Lower lobe of right lung (tissue), 2 donors: Measurements from ENCODE around the gene MIDN. TPM values are rescaled to one million over a fixed set of nuclear protein-coding genes. Genes with fewer than 3 reads are reported as not detected.

Source experiments
- ATAC-seq, 2 donors: fragments of 200-7000 bp; cut with Tn5 transposase; one replicate each; pipeline ENCODE4 v1.9.1; 2020 to 2022; ENCODE audit warnings: mild to moderate bottlenecking in 2 of 2, moderate library complexity in 2 of 2
- DNase-seq: peaks from one replicate; pipeline ENCODE4 v3.0.0-alpha.2; 2020
- H3K27ac ChIP-seq: fragments of 200-600 bp; one replicate; pipeline ENCODE4 v1.8.0; 2022
- H3K27me3 ChIP-seq: fragments of 200-600 bp; one replicate; pipeline ENCODE4 v1.8.0; 2022; ENCODE audit warnings: low read depth
- H3K36me3 ChIP-seq: fragments of 200-600 bp; one replicate; pipeline ENCODE4 v1.8.0; 2022; ENCODE audit warnings: mild to moderate bottlenecking
- H3K4me1 ChIP-seq: fragments of 200-600 bp; one replicate; pipeline ENCODE4 v1.8.0; 2022
- H3K4me3 ChIP-seq: fragments of 200-600 bp; one replicate; pipeline ENCODE4 v1.8.0; 2022; ENCODE audit warnings: mild to moderate bottlenecking
- H3K9me3 ChIP-seq: fragments of 200-600 bp; one replicate; pipeline ENCODE4 v1.8.0; 2022
- CTCF ChIP-seq: fragments of 200-600 bp; IDR thresholded peaks from one replicate; pipeline ENCODE4 v1.8.0; 2022; ENCODE audit warnings: antibody characterized with exemption, mild to moderate bottlenecking
- intact Hi-C: fragments of 100-400 bp; cut with DNase I; formaldehyde crosslinking; loops from one replicate; pipeline ENCODE4 v1.11.0; 2022
- total RNA-seq: library from RNA; stranded (reverse); fragmentation: NEBNext Ultra II Directional; extraction: Animal tissue kit (Norgen Biotek cat#: 25700); gene quantifications from one replicate; pipeline ENCODE4 v1.2.1, GENCODE V29; 2021
- donor health status: DM: no; HTN: yes; CAD: no; lungs with severe emphysema.

Gene MIDN
- total RNA-seq, 1 donor from 2014 or later = 76.3 TPM

DNA sequence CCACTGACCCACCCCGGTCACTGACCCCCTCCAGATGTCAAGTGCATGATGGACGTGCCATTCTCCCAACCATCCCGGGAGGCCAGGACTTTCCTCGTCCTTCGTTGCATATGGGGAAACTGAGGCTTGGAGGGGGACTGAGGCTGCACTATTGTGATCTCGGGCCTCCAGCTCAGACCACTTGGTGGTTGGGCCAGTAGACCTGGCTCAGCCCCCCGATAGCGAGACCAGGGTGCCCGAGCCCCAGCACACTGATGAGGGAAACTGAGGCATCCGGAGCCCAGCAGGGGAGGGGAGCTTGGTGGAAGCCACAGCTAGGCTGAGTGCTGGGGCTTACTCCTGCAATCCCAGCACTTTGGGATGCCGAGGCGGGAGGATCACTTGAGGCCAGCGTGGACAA lies 47.7 kb downstream of the MIDN start:
- Histone ChIP-seq H3K4me1 (peaks cover 3% of the 10 kb centered on the region), H3K27ac (no peak overlapping the region), H3K4me3 (no peak overlapping the region), H3K36me3 (no peaks in the 10 kb centered on the region), H3K9me3 (no peaks in the 10 kb centered on the region), H3K27me3 (peaks cover 64% of the 10 kb centered on the region)
- intact Hi-C loops = no loop called here
- TF ChIP-seq CTCF = no peak
- ATAC-seq = no peak
- no peak for DNase-seq

DNA sequence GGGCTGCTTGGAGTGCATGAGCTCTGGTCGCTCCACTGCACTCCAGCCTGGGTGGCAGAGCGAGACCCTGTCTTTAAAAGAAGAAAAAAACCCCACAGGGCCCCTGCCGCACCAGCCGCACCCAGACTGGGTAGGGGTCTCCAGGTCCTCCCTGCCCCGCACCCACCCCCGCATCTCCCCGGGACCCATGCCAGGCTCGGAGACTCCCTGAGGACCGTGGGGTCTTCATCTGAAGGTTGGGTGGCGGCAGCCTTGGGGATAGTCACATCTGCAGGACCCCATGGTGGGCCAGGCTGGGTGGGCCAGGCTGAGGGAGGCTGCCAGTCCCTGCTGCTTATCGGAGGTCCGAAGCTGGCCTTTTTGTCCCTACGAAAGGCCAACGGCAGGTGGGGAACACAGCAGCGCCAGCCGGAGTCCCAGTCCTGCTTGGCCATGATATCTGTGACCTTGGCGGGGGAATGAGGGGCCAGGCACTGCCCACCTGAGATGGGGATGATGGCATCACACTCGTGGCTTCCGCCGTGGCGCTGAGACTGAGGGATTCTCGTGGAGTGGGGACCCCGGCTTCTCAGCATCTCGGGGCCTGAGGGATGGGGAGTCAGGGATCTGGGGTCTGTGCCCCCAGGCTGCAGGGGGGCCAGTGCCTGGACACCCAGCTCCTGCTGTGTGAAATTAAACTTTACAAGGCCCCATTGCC lies 48.3 kb downstream of the MIDN start:
- Histone ChIP-seq H3K4me1 (peaks cover 3% of the 10 kb centered on the region), H3K4me3 (no peak overlapping the region), H3K27ac (no peak overlapping the region), H3K27me3 (peaks cover 58% of the 10 kb centered on the region), H3K36me3 (no peaks in the 10 kb centered on the region), H3K9me3 (no peaks in the 10 kb centered on the region)
- intact Hi-C loops = no loop called here
- TF ChIP-seq CTCF = no peak
- ATAC-seq = no peak
- no peak for DNase-seq

DNA sequence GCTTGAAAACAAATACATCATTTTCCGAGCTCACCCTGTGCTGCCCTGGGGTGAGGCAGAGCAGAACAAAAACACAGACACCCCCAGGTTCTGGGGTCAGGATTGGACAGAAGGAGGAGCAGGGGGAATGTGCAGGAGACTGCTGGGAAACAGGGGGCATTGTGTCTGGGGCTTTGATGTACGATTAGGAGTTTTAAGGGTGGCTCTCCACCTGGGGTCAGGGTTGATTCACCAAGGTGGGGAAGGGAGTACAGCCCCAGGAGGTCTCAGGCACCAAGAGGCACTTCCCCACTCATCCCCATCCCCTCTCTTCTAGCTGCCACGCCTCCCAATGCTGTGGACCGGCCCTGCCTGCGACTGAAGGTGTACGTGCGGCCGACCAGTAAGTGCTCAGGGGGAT lies 49.9 kb downstream of the MIDN start:
- DNase-seq = no peak
- TF ChIP-seq CTCF = no peak

GRCh38 chr19:1299801-1300200 lies 51.4 kb downstream of the MIDN start:
- H3K27me3 ChIP-seq = peaks cover 28% of the 10 kb centered on the region
- TF ChIP-seq CTCF = no peak
- intact Hi-C loops = no loop called here
- H3K36me3 ChIP-seq = no peaks in the 10 kb centered on the region
- DNase-seq (no peak), ATAC-seq (no peak)
- peaks cover 3% of the 10 kb centered on the region for H3K4me1 ChIP-seq
- no peak overlapping the region for H3K4me3 ChIP-seq
- no peaks in the 10 kb centered on the region for H3K9me3 ChIP-seq
- H3K27ac ChIP-seq = no peak overlapping the region

More for the DNA sequence above, 49.9 kb downstream of the MIDN start:
- Histone ChIP-seq H3K36me3 (no peaks in the 10 kb centered on the region), H3K27me3 (peaks cover 44% of the 10 kb centered on the region), H3K4me1 (peaks cover 3% of the 10 kb centered on the region), H3K27ac (no peak overlapping the region), H3K9me3 (no peaks in the 10 kb centered on the region), H3K4me3 (no peak overlapping the region)
- no peak for ATAC-seq
- intact Hi-C loops = no loop called here

DNA sequence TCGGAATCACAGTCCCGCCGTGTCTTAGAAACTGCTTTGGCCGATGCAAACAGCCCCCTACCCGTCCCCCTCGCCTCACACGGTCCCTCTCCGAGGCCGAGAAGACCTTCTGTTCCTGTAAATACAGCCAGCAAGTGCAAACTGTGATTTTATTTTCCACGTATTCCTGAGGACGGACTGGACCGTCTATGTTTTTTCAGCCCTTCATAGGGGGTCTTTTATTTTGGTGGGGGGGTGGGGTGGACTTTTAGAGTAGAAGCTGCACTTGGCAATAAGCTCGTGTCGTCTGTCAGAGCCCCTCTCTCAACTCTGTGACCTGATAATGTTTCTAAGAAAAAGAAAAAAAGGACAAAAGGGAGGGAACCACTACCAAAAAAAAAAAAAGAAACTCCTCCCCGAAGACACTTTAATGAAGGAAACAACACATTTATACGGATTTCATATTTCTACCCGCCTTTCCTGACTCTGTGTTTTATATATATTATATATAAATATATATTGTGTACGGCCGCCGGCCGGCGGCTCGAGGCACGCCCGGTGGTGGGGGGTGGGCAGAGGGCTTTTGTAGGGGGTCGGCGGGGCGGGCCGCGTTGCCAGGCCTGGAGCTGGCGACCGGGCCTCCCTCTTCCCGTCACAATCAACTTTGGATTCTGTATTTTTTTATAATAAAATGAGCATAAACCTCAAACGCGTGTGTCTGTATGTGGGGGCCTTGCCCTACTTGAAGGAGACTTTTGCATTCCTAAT lies 52.5 kb downstream of the MIDN start:
- Histone ChIP-seq H3K36me3 (no peaks in the 10 kb centered on the region), H3K4me1 (no peaks in the 10 kb centered on the region), H3K27me3 (peaks cover 18% of the 10 kb centered on the region), H3K4me3 (no peak overlapping the region), H3K27ac (no peak overlapping the region), H3K9me3 (no peaks in the 10 kb centered on the region)
- DNase-seq (no peak), ATAC-seq (no peak)
- intact Hi-C loops = no loop called here
- TF ChIP-seq CTCF = no peak
